Colonic mucosa (tissue), 4 donors: ENCODE data around the gene FN3KRP. TPM values are rescaled to one million over a fixed set of nuclear protein-coding genes. Genes with fewer than 3 reads are reported as not detected.
"Not testable (repeated sequence)": the region's sequence is repeated elsewhere in the genome, so short reads cannot be mapped to it uniquely, and the experiment has no call there.

ENCODE experiments used
- DNase-seq: peaks from one replicate; pipeline ENCODE4 v3.0.0-alpha.2; 2020
- H3K27ac ChIP-seq: fragments of 200-600 bp; one replicate; pipeline ENCODE4 v1.8.0; 2021
- H3K27me3 ChIP-seq: fragments of 200-600 bp; one replicate; pipeline ENCODE4 v1.8.0; 2021
- H3K36me3 ChIP-seq: fragments of 200-600 bp; one replicate; pipeline ENCODE4 v1.8.0; 2021
- H3K4me1 ChIP-seq: fragments of 200-600 bp; one replicate; pipeline ENCODE4 v1.8.0; 2021; ENCODE audit warnings: mild to moderate bottlenecking
- H3K4me3 ChIP-seq: fragments of 200-600 bp; one replicate; pipeline ENCODE4 v1.8.0; 2021
- H3K9ac ChIP-seq, 2 donors: one replicate each; pipeline ENCODE4 v1.7.0; 2013; ENCODE audit warnings: control low read depth in 2 of 2, low read depth in 2 of 2, low read length in 2 of 2
- H3K9me3 ChIP-seq: fragments of 200-600 bp; one replicate; pipeline ENCODE4 v1.8.0; 2021
- intact Hi-C: fragments of 100-400 bp; cut with DNase I; formaldehyde crosslinking; loops from one replicate; pipeline ENCODE4 v1.14.1; 2022
- microRNA-seq: library from miRNA; unstranded; fragments of <30 nt; microRNA quantifications from one replicate; pipeline ENCODE4, GENCODE V29; 2019
- total RNA-seq, 2 donors: library from RNA; stranded (reverse); fragmentation: NEBNext Ultra II Directional in 1 of 2; extraction: Animal tissue kit (Norgen Biotek cat#: 25700) in 1 of 2; gene quantifications; one replicate each; pipeline ENCODE4 v1.2.1, GENCODE V29; 2021
- TF ChIP-seq, protein P1 (sequence below): fragments of 200-600 bp; IDR thresholded peaks from one replicate; pipeline ENCODE4 v1.8.0; 2022; ENCODE audit warnings: antibody characterized with exemption, mild to moderate bottlenecking
- donor health status: healthy.
- donor health status: DM: no; HTN: no; CAD: no.
- donor health status: DM: no; HTN: no; CAD: no.

The FN3KRP gene
- total RNA-seq, 2 donors from 2014 or later = 34.4 to 52.5 TPM

GRCh38 chr17:82769041-82769440 lies 52.5 kb downstream of the FN3KRP start:
- no peaks in the 10 kb centered on the region for H3K9me3 ChIP-seq
- intact Hi-C loops = loop anchor here (10.0 kb wide), 1 partner anchor 414 kb away; the partner anchor contains the start of gene TEX19
- H3K27me3 ChIP-seq = no peaks in the 10 kb centered on the region
- no peak overlapping the region for H3K27ac ChIP-seq
- DNase-seq = no peak
- no peak overlapping the region for H3K4me3 ChIP-seq
- no peaks in the 10 kb centered on the region for H3K36me3 ChIP-seq
- no peaks in the 10 kb centered on the region for H3K4me1 ChIP-seq
- H3K9ac ChIP-seq = no peak overlapping the region
- TF ChIP-seq, protein P1, sequence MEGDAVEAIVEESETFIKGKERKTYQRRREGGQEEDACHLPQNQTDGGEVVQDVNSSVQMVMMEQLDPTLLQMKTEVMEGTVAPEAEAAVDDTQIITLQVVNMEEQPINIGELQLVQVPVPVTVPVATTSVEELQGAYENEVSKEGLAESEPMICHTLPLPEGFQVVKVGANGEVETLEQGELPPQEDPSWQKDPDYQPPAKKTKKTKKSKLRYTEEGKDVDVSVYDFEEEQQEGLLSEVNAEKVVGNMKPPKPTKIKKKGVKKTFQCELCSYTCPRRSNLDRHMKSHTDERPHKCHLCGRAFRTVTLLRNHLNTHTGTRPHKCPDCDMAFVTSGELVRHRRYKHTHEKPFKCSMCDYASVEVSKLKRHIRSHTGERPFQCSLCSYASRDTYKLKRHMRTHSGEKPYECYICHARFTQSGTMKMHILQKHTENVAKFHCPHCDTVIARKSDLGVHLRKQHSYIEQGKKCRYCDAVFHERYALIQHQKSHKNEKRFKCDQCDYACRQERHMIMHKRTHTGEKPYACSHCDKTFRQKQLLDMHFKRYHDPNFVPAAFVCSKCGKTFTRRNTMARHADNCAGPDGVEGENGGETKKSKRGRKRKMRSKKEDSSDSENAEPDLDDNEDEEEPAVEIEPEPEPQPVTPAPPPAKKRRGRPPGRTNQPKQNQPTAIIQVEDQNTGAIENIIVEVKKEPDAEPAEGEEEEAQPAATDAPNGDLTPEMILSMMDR = no peak

DNA sequence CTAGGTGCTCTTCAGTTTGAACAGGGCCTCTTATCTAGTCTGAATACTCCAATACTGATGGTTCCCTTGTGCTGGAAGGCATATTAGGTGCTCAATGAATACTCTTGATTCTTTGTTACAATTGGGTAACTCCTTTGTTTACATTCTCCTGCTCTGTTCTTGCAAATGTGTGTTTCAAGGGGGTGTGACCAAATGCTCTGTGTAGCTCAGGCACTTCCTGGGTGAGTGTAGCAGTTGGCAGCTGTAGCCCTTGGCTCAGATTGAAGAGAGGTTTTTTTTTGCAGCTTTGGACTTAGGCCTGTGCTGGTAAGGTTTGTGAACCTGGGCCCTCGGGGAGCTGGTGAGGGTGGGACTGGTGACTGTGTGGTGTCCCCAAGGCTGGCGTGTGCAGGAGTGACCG lies 55.5 kb downstream of the FN3KRP start:
- TF ChIP-seq, protein P1 = no peak
- no peaks in the 10 kb centered on the region for H3K4me1 ChIP-seq
- no peaks in the 10 kb centered on the region for H3K9me3 ChIP-seq
- peak overlapping the region; percentile 45 for H3K27ac ChIP-seq
- H3K36me3 ChIP-seq = no peaks in the 10 kb centered on the region
- intact Hi-C loops = loop anchor here (5.0 kb wide), 1 partner anchor 105 kb away; no protein-coding TSS in a partner anchor
- H3K9ac ChIP-seq = no peak overlapping the region
- no peak overlapping the region for H3K4me3 ChIP-seq
- no peaks in the 10 kb centered on the region for H3K27me3 ChIP-seq
- peak; percentile 71 for DNase-seq

GRCh38 chr17:82774456-82774855 lies 58.0 kb downstream of the FN3KRP start:
- not testable (repeated sequence) for H3K9me3 ChIP-seq, H3K27me3 ChIP-seq, H3K4me1 ChIP-seq, DNase-seq, H3K27ac ChIP-seq, H3K36me3 ChIP-seq
- intact Hi-C loops = loop anchor here (5.0 kb wide), 1 partner anchor 107 kb away; no protein-coding TSS in a partner anchor
- Histone ChIP-seq H3K4me3 (peak overlapping the region; percentile 2), H3K9ac (peak overlapping the region in 1 of 2 donors; percentile 38)

DNA sequence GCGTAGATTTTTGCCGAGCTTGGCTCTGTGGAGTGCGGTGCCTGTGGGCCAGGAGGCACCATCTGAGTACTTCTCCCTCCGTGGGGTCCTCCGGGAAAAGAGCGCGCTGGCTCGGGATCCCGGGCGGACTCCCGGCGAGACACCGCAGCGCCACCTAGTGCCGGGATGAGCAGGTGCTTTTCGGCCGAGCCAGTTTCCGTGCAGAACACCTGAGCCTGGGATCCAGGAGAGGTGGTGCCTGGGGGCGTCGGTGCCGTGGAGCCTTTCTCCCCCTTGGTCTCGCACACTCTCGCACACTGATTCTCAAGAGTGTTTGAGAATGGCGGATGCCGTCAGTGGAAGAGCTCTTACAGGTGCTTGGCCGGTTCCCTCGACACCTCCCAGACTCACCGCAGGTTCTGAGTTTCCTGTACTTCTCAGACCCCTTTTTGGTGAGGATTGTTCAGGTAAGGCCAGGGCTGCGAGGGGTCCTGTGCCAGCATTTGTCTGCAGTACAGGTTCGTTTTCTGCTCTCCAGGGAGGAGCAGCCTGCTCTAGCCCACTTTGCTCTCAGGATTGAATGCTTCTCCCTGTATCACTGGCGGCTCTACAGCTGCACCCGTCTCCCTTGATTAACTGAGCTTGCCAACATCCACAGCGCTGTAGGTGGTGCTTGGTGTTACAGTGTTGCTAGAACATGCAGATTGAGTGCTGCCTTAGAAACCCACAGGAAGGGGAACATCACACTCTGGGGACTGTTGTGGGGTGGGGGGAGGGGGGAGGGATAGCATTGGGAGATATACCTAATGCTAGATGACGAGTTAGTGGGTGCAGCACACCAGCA lies 58.7 kb downstream of the FN3KRP start:
- H3K27ac ChIP-seq = no peak overlapping the region
- no peaks in the 10 kb centered on the region for H3K27me3 ChIP-seq
- H3K9ac ChIP-seq = peak overlapping the region; percentile 35 to 38
- no peaks in the 10 kb centered on the region for H3K9me3 ChIP-seq
- no peaks in the 10 kb centered on the region for H3K36me3 ChIP-seq
- peak; percentile 77 for DNase-seq
- TF ChIP-seq, protein P1 = peak; percentile 87
- H3K4me3 ChIP-seq = peak overlapping the region; percentile 2
- no peaks in the 10 kb centered on the region for H3K4me1 ChIP-seq
- intact Hi-C loops = no loop called here

- TF ChIP-seq, protein P1 = no peak
- H3K27me3 ChIP-seq = no peaks in the 10 kb centered on the region
- H3K4me3 ChIP-seq = no peak overlapping the region
- intact Hi-C loops = no loop called here
- DNase-seq = no peak
- no peaks in the 10 kb centered on the region for H3K9me3 ChIP-seq
- no peak overlapping the region for H3K27ac ChIP-seq
- no peaks in the 10 kb centered on the region for H3K36me3 ChIP-seq
- no peak overlapping the region for H3K9ac ChIP-seq
- no peaks in the 10 kb centered on the region for H3K4me1 ChIP-seq
Observed at GRCh38 chr17:82776454-82776853, 59.9 kb downstream of the FN3KRP start.

Small RNAs within 50 kb of the gene (microRNA-seq; reads per million reads assigned to microRNA genes)
- gene MIR4525 = 5.0 reads per million

Other genes starting within 250 kb of the FN3KRP start
- gene FOXK2, start 197.0 kb upstream of the FN3KRP start, total RNA-seq = 10 to 100 TPM; 34.8 to 44.5 TPM
- 100 to 1,000 TPM in 1 of 2 donors, 10 to 100 TPM in 1; 58.8 to 119 TPM for gene WDR45B, start 68.3 kb upstream of the FN3KRP start, total RNA-seq
- 10 to 100 TPM; 34.7 to 35.8 TPM for gene RAB40B, start 18.0 kb upstream of the FN3KRP start, total RNA-seq
- gene FN3K, start 18.9 kb downstream of the FN3KRP start, total RNA-seq = 10 to 100 TPM; 46.9 to 69.5 TPM
- gene TBCD, start 35.4 kb downstream of the FN3KRP start, total RNA-seq = 100 to 1,000 TPM in 1 of 2 donors, 10 to 100 TPM in 1; 49.2 to 101 TPM
- not detected for gene ZNF750, start 123.3 kb downstream of the FN3KRP start, total RNA-seq